GM18502 (cell line): ENCODE measurements around the gene ST6GAL1.

Experiments
- ATAC-seq: cut with Tn5 transposase; IDR thresholded peaks from one replicate; pipeline ENCODE4 v1.9.1; 2021; ENCODE audit warnings: mild to moderate bottlenecking; ENCODE audit not compliant: unreplicated experiment, poor library complexity

Gene ST6GAL1

DNA sequence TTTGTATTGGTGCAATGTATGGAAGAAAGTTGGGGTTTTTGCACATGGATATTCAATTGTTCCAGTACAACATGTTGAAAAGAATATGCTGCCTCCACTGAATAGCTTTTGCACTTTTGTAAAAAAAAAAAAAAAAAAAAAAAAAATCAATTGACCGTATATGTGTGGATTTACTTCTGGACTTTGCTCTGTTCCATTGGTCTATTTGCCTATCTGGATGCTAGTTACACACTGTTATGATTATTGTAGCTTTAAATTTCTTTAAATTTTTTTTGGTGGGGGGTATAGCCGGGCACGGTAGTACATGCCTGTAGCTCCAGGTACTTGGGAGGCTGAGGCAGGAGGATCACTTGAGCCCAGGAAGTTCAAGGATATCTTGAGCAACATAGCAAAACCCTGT, 156.5 kb downstream of the ST6GAL1 start:
- no peak for ATAC-seq

DNA sequence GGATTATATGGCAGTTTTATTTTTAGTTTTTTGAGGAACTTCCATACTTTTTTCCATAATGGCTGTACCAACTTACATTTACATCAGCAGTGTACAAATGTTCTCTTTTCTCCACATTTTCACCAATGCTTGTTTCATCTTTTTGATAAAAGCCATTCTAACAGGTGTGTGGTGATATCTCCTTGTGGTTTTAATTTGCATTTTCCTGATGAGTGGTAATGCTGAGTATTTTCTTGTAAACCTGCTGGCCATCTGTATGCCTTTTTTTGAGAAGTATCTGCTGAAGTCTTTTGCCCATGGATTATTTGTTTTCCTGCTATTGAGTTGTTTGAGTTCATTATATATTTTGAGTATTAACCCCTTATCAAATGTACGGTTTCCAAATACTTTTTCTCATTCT, 158.4 kb downstream of the ST6GAL1 start:
- ATAC-seq = no peak

DNA sequence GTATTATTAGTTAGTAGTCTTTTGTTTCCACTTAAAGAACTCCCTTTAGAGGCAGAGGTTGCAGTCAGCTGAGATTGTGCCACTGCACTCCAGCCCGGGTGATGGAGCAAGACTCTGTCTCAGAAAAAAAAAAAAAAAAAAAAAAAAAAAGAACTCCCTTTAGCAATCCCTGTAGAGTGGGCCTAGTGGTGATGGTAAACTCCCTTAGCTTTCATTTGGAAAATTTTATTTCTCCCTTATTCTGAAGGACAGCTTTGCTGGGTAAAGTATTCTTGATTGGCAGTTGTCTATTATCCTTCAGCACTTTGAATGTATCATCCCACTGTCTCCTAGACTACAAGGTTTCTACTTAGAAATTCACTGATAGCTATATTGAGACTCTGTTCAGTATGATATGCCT, 163.0 kb downstream of the ST6GAL1 start:
- no peak for ATAC-seq

DNA sequence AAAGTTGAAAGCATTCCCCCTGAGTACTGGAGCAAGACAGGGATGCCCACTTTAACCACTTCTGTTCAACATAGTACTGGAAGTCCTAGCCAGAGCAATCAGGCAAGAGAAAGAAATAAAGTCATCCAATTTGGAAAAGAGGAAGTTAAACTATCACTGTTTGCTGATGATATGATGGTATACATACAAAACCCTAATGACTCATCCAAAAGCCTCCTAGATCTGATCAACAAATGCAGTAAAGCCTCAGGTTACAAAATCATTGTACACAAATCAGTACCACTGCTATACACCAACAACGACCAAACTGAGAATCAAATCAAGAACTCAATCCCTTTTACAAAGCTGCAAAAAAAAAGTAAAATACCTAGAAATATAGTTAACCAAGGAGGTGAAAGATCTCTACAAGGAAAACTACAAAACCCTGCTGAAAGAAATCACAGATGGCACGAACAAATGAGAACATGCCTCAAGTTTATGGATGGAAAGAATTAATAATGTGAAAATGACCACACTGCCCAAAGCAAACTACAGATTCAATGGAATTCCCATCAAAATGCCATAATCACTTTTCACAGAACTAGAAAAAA, 168.7 kb downstream of the ST6GAL1 start:
- ATAC-seq = no peak

DNA sequence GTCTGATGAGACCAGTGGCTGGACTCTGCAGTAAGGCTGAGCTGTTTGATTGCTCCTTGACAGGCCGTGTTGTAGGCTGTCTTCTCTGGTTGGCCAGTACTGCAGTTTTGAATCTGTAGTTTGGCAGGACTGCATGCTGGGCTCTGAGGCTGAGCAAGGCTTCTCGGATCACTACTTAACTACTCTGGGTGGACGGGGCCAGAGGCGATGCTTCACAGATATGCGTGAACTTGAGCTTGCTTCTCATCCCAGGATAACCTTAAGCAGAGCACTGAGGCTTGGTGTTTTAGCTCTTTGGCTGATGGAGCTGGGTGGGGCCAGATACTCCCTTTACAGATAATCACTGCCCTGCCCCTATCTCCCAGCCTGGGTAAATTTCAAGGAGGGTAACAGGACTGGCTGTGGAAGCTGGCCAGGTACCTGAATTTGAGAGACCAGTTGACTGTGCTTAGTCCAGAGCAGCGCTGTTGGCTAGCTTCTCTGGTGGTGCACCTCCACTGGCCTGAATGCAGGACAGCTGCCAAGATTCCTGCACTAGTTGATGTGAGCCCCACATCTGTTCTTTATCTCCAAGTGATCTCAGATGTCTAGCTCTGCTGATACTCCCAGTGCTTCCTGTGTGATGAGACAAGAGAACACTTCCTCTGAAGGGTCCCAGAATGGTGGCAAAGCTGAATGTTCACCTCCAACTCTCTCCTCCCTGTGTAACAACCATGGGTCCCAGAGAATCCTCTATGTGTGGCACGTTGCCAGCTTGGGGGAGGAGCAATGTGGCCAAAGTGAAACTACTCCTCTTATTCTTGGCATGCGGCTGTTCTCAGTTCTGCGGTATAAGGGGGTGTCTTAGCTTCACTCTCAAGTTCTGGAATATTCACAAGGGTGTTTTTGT, 171.1 kb downstream of the ST6GAL1 start:
- peak; percentile 65 for ATAC-seq

DNA sequence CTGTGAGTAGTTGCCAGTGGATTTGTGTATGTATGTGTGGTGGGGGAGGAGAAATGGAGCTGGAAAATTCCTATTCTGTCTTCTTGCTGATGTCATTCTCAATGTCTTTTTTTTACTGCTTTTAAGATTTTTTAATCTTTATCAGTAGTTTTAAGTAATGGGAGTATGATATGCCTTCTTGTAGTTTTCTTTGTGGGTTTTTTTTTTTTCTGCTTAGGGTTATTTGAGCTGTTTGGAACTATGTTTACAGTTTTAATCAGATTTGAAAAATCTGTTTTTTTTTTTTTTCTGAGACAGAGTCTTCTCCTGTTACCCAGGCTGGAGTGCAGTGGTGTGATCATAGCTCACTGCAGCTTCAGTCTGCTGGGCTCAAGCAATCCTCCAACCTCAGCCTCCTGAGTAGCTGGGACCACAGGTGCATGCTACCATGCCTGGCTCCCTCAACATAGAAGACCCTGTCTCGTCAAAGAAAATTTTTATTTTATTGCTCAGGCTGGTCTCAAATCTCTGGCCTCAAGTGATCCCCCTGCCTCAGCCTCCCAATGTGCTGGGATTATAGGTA, 171.8 kb downstream of the ST6GAL1 start:
- no peak for ATAC-seq

DNA sequence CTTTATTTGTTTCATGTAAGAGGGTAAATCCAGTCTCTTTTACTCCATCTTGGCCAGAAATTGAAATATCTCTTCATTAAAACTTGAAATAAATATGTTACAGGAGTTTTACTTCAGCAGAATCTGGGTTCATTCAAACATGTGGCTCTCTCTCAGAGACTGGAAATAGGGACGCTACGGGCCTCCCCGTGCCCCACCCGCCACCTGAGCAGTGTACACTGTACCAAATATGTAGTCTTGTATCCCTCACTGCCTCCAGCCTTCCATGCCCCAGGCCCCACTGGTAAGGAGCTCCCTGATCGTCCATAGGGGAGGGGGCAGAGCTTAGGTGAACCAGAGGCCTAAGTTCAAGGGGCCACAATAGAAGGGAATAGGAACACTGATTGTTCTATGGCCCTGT, 172.9 kb downstream of the ST6GAL1 start:
- ATAC-seq = no peak

DNA sequence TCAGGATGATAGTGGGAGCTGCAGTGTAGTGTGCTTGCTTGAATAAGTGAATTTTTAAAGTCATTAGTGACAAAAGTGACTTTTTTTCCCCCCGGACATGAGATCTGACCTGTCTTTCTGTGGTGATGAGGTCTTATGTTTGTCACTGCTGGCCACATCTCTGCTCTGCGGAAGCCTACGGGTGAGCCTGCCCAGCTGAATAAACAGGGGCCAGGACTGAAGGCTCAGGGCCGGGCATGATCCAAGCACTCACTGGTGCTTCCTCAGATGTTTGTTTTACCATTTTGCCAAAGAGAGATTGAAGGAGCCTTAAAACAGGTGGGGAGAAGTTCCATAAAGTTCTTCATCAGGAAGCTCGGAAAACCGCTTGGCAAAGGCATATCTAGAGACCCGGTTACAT, 174.0 kb downstream of the ST6GAL1 start:
- no peak for ATAC-seq

DNA sequence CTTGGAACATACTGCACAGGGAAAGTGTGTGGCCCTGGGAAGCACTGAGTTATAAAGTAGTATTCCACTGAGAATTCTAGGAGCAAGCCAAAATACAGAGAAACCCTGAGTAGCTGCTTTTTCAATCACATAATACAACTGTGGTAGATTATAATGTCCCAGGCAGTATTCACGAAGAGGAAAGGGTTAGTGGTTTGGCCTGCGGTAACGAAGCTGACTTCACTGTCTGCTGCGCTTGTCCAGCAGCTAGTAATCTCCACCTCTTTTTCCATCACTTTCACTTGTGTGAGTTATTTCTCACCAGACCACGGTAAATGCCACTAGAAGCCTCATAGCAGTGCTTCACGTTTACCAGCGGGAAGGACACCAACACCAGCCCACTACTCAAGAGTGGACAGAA, 174.6 kb downstream of the ST6GAL1 start:
- no peak for ATAC-seq

DNA sequence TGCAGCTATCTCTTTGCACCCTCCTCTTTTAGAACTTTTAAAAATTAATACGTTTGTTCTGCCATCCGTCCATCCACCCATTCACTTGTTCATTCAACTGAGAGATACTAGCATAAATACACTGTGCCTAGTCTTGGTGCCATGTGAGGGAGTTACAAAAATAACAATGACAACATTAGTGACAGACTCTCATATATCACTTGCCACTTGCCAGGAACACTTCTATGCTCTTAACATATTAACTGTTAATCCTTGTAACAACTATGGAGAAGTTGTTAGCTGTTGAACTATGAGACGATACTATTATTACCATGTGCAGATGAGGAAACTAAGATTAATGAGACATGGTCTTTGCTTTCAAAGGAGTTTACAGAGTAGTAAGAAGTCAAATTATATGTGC, 175.4 kb downstream of the ST6GAL1 start:
- no peak for ATAC-seq

DNA sequence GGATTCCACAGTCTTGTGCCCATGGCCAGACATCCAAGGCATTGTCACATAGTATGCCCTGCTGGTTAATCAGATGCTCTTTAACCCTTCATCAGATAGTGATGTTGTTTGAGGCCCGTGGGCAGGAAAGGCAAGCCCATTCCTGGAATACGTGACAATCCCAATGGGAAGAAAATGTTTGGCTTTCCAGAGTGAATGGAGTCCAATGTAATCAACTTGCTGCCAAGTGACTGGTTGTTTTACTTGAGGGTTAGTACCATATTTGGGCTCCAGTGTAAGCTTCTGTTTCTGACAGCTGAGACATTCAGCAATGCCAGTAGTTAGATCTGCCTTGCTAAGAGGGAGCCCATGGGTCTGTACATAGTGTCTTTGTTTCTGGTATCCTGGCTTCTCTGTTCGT, 177.7 kb downstream of the ST6GAL1 start:
- no peak for ATAC-seq

DNA sequence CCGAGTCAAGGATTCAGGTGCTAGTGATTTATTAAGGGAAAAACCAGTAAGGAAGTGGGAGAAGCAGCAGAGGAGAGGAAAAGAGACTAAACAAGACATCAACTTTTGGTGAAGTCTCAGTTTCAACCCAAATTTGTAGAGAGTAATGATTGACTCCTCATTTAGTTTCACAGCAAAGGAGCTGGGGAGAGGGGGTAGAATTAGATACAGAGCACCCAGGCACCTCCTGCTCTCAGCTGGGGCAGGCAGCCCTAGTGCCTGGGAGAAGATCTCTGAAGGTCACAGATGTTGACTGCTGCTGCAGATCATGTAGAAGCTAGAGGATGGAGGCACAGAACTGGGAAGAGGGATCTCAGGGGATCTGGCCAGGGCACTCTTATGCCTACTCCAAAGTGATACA, 179.8 kb downstream of the ST6GAL1 start:
- ATAC-seq = no peak

DNA sequence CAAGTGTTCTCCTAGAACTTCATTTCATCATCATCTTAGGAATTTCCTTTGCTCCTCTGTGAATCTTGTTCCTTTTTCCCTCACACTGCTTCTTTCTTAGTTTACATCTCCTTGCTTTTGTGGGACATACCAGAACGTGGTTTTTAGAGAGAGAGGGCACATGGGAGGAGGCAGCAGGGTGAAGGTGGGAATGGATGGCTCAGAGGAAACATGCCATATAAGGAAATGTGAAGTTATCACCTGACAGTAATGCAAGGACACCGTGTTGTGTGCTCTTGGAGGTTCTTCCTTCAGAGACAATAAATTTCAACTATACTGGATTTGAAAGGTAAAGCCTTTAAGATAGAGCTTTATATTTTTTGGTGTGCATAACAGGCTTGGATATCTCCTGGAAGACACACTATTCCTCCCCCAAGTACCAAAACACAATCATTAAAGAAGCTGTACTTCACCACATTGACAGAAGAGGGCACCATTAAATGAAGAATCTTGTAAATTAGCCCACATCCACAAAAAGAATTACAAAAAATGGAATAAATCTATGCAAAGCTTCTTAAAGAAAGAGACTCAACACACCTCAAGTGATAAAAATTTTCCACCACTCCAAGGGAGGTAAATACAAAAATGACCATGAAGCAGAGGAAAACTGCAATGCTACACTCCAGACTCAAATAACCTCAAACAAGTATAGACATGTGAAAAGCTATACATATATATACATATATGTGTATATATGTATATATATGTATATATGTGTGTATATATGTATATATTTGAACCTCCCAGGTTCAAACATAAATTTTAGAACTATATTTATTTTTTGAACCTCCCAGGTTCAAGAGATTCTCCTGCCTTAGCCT, 182.8 kb downstream of the ST6GAL1 start:
- no peak for ATAC-seq

DNA sequence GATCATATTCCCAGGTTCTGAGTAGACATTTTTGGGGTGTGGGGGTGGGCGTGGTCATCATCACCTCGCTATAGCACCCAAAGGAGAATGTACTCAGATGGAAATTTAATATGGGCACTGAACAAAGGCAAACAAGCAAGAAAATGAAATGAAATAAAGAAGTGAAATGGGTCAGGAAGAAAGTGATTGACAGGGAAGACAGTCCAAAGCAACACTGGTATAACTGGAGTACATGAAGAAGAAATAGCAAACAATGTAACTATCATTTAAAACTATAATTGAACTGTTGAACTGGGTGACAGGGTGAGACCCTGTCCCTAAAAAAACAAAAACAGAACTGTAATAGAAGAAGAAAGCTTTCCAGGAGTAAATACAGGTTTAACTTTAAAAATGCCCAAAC, 184.2 kb downstream of the ST6GAL1 start:
- no peak for ATAC-seq

DNA sequence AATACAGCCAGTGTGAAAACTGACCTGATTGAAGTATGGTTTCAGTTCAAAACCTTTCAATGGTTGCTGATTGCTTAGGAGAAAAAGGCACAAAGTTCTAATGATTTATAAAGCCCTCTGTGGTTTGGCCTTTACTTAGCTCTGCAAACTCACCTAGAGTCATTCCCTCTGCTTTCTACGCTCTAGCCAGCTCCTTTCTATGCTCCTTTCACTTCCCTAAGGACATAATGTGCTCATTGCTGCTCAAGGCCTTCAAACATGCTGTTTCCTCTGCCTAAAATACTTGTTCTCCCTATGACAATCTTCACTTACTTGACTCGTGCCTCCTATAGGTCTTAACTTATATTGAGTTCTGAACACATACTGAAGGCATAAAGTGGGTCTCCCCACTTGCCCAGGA, 190.0 kb downstream of the ST6GAL1 start:
- ATAC-seq = no peak

DNA sequence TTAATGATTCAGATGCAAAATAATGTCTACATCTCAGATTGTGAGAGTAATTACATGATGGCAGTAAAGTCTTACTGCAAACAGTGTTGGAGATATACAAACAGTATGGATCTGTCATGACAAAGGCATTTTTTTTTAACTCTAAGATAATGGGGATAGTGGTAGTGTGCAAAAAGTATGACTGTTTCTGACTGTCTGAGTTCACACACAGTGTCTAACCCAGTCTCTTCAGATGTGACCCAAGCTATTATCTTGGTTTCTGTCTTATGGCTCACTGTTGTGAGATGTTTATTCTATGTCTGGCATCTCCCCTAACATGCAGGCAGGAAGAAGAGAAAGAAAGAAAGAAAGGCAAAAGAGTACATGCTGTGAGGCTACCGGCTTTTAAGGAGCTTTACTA, 191.9 kb downstream of the ST6GAL1 start:
- no peak for ATAC-seq

DNA sequence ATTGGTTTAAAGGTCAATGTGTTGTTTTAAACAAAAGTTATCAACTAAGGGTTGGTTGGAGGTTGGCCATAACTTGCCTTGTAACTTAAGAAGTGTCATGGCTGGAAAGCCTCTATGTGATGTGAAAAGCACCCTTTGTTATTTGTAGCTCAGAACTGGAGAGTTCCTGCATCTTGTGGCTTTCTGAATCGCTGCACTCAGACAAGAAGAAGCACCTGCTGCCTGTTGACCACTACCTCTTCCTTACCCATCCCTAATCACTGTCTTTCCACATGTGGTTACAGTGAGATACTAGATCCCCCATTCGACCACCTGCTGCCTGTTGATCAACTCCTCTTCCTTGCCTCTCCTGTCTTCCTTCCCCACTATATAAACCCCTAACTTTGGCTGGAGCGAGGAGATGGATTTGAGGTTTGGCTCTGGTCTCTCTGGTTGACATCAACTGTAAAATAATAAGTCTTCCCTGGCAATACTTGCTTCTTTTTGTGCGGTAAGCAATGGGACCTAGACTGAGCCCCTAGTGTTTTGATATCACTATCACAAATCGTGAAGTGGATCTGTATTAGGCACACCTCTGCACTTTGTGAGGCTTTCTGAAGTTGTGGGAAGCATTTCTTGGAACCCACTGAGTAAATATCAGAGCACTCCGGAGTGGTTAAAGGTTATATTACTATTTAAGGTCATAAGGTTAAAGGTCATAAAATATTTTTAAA, 195.1 kb downstream of the ST6GAL1 start:
- ATAC-seq = peak; percentile 87
